Hypothalamus (tissue), 51 donors: ENCODE measurements around the gene CELSR1.

Experiments
- DNase-seq, 51 donors: peaks; one replicate each; lab custom pipeline; 2025; lab: John Stamatoyannopoulos, UW

Gene CELSR1

GRCh38 chr22:46451741-46452140 lies 85.7 kb downstream of the CELSR1 start:
- no peak for DNase-seq

- no peak for DNase-seq
These were observed 86.4 kb downstream of the CELSR1 start for GRCh38 chr22:46450931-46451561.

GRCh38 chr22:46449974-46450745 lies 87.3 kb downstream of the CELSR1 start:
- no peak for DNase-seq

GRCh38 chr22:46449116-46449691 lies 88.2 kb downstream of the CELSR1 start:
- no peak for DNase-seq

GRCh38 chr22:46448333-46448732 lies 89.1 kb downstream of the CELSR1 start:
- no peak for DNase-seq

GRCh38 chr22:46447906-46448305 lies 89.5 kb downstream of the CELSR1 start:
- no peak for DNase-seq

- no peak for DNase-seq
These were observed 90.6 kb downstream of the CELSR1 start for GRCh38 chr22:46446799-46447198.

GRCh38 chr22:46445771-46446420 lies 91.5 kb downstream of the CELSR1 start:
- DNase-seq, result no peak

- no peak for DNase-seq
These were observed 93.0 kb downstream of the CELSR1 start for GRCh38 chr22:46444390-46444854.

GRCh38 chr22:46443850-46444389 lies 93.5 kb downstream of the CELSR1 start:
- no peak for DNase-seq

- no peak for DNase-seq
These were observed 95.1 kb downstream of the CELSR1 start for GRCh38 chr22:46442217-46442853.

GRCh38 chr22:46439576-46440465 lies 97.6 kb downstream of the CELSR1 start:
- DNase-seq, result no peak

GRCh38 chr22:46439111-46439510 lies 98.3 kb downstream of the CELSR1 start:
- DNase-seq, result no peak

GRCh38 chr22:46437671-46438440 lies 99.6 kb downstream of the CELSR1 start:
- no peak for DNase-seq

- no peak for DNase-seq
These were observed 100.7 kb downstream of the CELSR1 start for GRCh38 chr22:46436595-46437175.

GRCh38 chr22:46433318-46433717 lies 104.1 kb downstream of the CELSR1 start:
- no peak for DNase-seq

GRCh38 chr22:46432164-46433068 lies 105.0 kb downstream of the CELSR1 start:
- no peak for DNase-seq
